Activated naive CD4-positive, alpha-beta T cell treated with anti-CD3 and anti-CD28 coated beads, Interleukin-2, amount 10 ng/mL, durations not matched to agents 7 days and 5 days (primary cell): ENCODE results near the gene SMIM12.
"Not testable (repeated sequence)": the region's sequence is repeated elsewhere in the genome, so short reads cannot be mapped to it uniquely, and the experiment has no call there.

ENCODE experiments used
- CTCF ChIA-PET: fragments of 350-600 bp; sonication (Branson Sonifier 250); formaldehyde crosslinking; loops from one replicate; lab custom pipeline; 2021; ENCODE audit warnings: antibody characterized with exemption; lab: Charles Lee
- DNase-seq: peaks from one replicate; pipeline ENCODE4 v3.0.0-alpha.2; 2020
- H3K27ac Mint-ChIP-seq: one replicate; pipeline ENCODE4 v1.8.0; 2021; ENCODE audit warnings: mild to moderate bottlenecking, moderate library complexity, mixed read lengths
- H3K27me3 Mint-ChIP-seq: one replicate; pipeline ENCODE4 v1.8.0; 2021; ENCODE audit warnings: mild to moderate bottlenecking, mixed read lengths
- H3K36me3 Mint-ChIP-seq: one replicate; pipeline ENCODE4 v1.8.0; 2021; ENCODE audit warnings: mixed read lengths
- H3K4me1 Mint-ChIP-seq: one replicate; pipeline ENCODE4 v1.8.0; 2021; ENCODE audit warnings: mixed read lengths
- H3K4me3 Mint-ChIP-seq: one replicate; pipeline ENCODE4 v1.8.0; 2021; ENCODE audit warnings: mild to moderate bottlenecking, moderate library complexity, mixed read lengths
- H3K9me3 Mint-ChIP-seq: one replicate; pipeline ENCODE4 v1.8.0; 2021; ENCODE audit warnings: mixed read lengths

SMIM12 gene

GRCh38 chr1:34822202-34822601 is 37.3 kb downstream of the SMIM12 start:
- H3K36me3 Mint-ChIP-seq, result no peaks in the 10 kb centered on the region
- no peak for DNase-seq

GRCh38 chr1:34818862-34819261 is 40.7 kb downstream of the SMIM12 start:
- H3K4me1 Mint-ChIP-seq, H3K27me3 Mint-ChIP-seq, H3K36me3 Mint-ChIP-seq, DNase-seq, CTCF ChIA-PET, H3K9me3 Mint-ChIP-seq, H3K27ac Mint-ChIP-seq, H3K4me3 Mint-ChIP-seq: not testable (repeated sequence)

More at GRCh38 chr1:34822202-34822601, 37.3 kb downstream of the SMIM12 start:
- no peaks in the 10 kb centered on the region for H3K27me3 Mint-ChIP-seq
- no peak overlapping the region for H3K27ac Mint-ChIP-seq
- CTCF ChIA-PET, result no interaction called here
- H3K4me1 Mint-ChIP-seq, result no peaks in the 10 kb centered on the region
- H3K4me3 Mint-ChIP-seq, result no peak overlapping the region
- no peaks in the 10 kb centered on the region for H3K9me3 Mint-ChIP-seq

GRCh38 chr1:34816778-34817177 is 42.8 kb downstream of the SMIM12 start:
- DNase-seq, result no peak
- CTCF ChIA-PET, result no interaction called here
- H3K27me3 Mint-ChIP-seq, result no peaks in the 10 kb centered on the region
- no peak overlapping the region for H3K27ac Mint-ChIP-seq
- no peaks in the 10 kb centered on the region for H3K36me3 Mint-ChIP-seq
- H3K9me3 Mint-ChIP-seq, result no peaks in the 10 kb centered on the region
- no peaks in the 10 kb centered on the region for H3K4me1 Mint-ChIP-seq
- H3K4me3 Mint-ChIP-seq, result no peak overlapping the region

GRCh38 chr1:34816332-34816731 is 43.2 kb downstream of the SMIM12 start:
- CTCF ChIA-PET, result no interaction called here

GRCh38 chr1:34810781-34811180 is 48.8 kb downstream of the SMIM12 start:
- H3K4me3 Mint-ChIP-seq, H3K27ac Mint-ChIP-seq, DNase-seq, H3K27me3 Mint-ChIP-seq, CTCF ChIA-PET, H3K9me3 Mint-ChIP-seq, H3K4me1 Mint-ChIP-seq, H3K36me3 Mint-ChIP-seq: not testable (repeated sequence)

More at GRCh38 chr1:34816332-34816731, 43.2 kb downstream of the SMIM12 start:
- no peak overlapping the region for H3K4me3 Mint-ChIP-seq
- H3K27me3 Mint-ChIP-seq, result no peaks in the 10 kb centered on the region
- DNase-seq, result no peak
- no peaks in the 10 kb centered on the region for H3K9me3 Mint-ChIP-seq
- H3K4me1 Mint-ChIP-seq, result no peaks in the 10 kb centered on the region
- H3K36me3 Mint-ChIP-seq, result no peaks in the 10 kb centered on the region
- no peak overlapping the region for H3K27ac Mint-ChIP-seq

- Mint-ChIP-seq H3K4me3 (no peak overlapping the region), H3K9me3 (peaks cover 4% of the 10 kb centered on the region), H3K27ac (no peak overlapping the region), H3K4me1 (peaks cover 5% of the 10 kb centered on the region), H3K27me3 (no peaks in the 10 kb centered on the region), H3K36me3 (no peaks in the 10 kb centered on the region)
- CTCF ChIA-PET, result no interaction called here
- DNase-seq, result no peak
Observed at GRCh38 chr1:34808051-34808810, 51.3 kb downstream of the SMIM12 start.

- no peak overlapping the region for H3K27ac Mint-ChIP-seq
- no peaks in the 10 kb centered on the region for H3K36me3 Mint-ChIP-seq
- H3K27me3 Mint-ChIP-seq, result no peaks in the 10 kb centered on the region
- H3K4me3 Mint-ChIP-seq, result no peak overlapping the region
- no peak for DNase-seq
- H3K4me1 Mint-ChIP-seq, result peaks cover 5% of the 10 kb centered on the region
- CTCF ChIA-PET, result no interaction called here
- H3K9me3 Mint-ChIP-seq, result peaks cover 4% of the 10 kb centered on the region
Observed at GRCh38 chr1:34806396-34806795, 53.2 kb downstream of the SMIM12 start.

- no peak overlapping the region for H3K27ac Mint-ChIP-seq
- no peak overlapping the region for H3K4me3 Mint-ChIP-seq
- no peaks in the 10 kb centered on the region for H3K27me3 Mint-ChIP-seq
- no peaks in the 10 kb centered on the region for H3K4me1 Mint-ChIP-seq
- no peaks in the 10 kb centered on the region for H3K36me3 Mint-ChIP-seq
- DNase-seq, result no peak
- no peaks in the 10 kb centered on the region for H3K9me3 Mint-ChIP-seq
- CTCF ChIA-PET, result no interaction called here
Observed at GRCh38 chr1:34803770-34804169, 55.8 kb downstream of the SMIM12 start.
